ENCODE measurements around the gene CELF1.

CELF1 gene

GRCh38 chr11:47507563-47508239, 45.2 kb downstream of the CELF1 start:
- no peak for DNase-seq

- DNase-seq = no peak
Measured at GRCh38 chr11:47506795-47507562, 46.0 kb downstream of the CELF1 start.

GRCh38 chr11:47506373-47506772, 46.6 kb downstream of the CELF1 start:
- no peak for DNase-seq

DNA sequence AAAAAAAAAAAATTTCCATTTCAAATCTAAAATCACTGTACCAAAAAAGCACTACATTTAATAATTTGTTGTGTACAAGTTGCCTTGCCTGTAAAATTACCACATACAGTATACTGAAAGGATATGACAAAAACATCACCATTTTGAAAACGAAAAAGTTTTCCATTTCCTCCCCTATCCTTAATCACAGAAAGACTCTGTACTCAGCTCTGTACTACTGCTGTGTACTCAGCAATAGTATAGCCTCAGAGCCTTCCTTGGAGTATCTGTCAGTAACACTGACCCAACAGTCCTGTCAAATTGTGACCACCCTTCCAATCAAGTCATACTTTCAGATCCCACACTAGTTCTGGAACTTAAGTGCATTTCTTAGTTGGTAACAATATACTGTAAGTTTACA, 48.0 kb downstream of the CELF1 start:
- no peak for DNase-seq

DNA sequence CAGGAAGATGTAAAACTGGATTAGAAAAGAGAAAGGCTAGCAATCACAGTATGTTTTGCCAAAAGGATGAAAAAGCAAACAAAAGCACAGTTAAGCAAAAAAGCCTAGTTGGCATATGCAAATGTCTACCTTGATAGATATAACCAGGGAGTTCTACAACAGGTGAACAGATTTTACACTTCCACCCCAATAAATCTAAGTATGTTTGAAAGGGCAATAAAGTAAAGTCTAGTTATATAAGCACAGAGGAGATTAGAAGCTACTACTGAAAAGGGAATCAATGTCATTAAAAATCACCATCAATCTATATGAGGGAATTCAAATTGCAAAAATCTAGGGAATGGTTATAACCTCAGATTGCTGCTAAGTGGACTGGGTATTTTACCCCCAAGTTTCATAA, 49.7 kb downstream of the CELF1 start:
- no peak for DNase-seq

- DNase-seq = no peak
Measured at GRCh38 chr11:47502767-47503166, 50.2 kb downstream of the CELF1 start.

DNA sequence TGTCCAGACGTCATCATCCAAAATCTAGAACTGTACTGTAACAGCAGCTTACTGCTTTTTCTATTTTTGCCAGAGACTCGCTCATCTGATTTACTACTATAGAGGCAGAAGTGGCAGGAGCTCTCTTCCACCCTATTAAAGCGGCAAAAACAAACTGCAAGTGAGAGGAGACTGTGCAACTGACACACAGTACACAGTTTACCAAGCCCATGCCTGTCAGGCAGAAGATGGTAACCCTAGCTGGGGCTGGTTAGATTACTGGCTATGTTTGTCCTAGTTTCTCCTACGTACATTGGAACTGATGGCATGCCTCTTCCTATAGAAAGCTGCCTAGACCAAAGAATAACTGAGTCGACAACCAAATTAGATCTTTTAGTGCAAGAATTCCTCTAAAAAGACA, 51.8 kb downstream of the CELF1 start:
- DNase-seq = no peak

DNA sequence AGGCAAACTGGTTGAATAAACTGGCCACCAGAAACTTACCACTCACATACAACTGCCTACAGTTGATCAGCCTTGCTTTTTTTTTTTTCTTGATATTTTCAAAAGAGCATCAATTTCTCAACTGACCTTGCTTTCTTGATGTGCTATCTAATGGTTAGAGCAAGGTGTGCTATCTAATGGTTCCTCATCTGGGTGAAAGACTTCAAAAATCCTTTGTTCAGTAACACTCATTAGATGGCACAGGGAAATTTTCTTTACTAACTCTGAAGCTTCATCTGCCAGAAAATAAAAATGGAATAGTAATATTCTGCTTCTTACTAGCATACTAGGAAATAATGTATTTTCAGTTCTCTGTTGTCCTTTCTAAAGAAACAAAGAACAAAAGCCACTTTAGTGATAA, 52.8 kb downstream of the CELF1 start:
- no peak for DNase-seq

DNA sequence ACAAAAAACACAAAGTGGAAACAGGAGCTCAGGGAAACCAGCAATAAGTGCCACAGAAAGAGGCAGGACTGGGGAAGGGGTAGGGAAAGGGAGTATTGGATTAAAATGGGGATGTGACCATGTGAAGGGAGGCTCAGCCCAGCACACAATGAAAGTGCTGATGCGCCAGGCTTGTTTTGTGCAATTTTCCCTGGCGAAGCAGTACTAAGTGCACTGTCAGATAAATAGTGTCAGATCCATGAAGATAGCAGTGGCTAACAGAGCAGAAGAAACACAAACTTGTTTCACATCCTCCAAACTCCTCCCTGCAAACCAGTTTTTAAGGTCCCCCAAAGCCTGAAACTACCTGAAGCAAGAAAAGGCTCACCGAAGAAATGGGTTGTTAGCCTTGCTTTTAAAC, 53.3 kb downstream of the CELF1 start:
- no peak for DNase-seq

- no peak for DNase-seq
Measured at GRCh38 chr11:47499161-47499560, 53.8 kb downstream of the CELF1 start.

DNA sequence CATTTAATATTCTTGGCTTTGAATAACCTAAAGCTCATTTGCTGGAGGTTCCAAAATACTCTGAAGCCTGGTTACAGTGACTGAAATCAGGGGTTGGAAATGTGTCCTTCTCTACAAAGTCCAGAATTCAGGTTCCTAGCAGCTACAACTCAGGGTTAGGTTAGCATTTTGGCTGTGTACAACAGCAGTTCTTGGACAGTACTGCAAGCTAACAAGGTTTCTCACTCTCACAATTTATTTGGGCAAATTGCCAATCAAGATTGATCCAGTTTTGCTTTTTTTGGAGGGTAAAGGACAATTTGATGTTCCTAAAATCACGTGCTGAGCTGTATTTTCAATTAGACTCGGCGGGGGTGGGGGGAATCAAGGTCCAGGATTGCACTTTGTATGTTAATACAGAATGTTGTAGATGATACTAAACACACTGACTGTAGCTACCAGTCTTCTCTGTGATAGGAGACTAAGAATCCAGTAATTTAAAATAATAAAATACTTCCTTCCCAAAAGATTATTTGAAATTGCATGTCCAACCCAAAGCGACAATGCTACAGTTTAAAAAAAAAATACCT, 54.3 kb downstream of the CELF1 start:
- no peak for DNase-seq

DNA sequence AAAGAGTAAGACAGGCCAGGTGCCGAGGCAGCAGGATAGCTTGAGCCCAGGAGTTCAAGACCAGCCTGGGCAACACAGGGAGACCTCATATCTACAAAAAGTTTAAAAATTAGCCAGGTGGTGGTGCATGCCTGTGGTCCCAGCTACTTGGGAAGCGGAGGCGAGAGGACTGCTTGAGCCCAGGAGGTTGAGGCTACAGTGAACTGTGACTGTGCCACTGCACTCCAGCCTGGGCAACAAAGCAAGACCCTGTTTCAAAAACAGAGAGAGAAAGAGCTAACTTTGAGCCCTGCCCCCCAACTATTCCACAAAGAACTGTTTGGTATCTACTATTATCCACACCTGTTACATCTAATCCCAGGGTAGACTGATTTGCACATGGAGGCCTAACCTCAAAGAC, 54.8 kb downstream of the CELF1 start:
- DNase-seq = no peak

- DNase-seq = no peak
Measured at GRCh38 chr11:47496808-47497207, 56.1 kb downstream of the CELF1 start.

- DNase-seq = no peak
Measured at GRCh38 chr11:47495856-47496217, 57.1 kb downstream of the CELF1 start.

DNA sequence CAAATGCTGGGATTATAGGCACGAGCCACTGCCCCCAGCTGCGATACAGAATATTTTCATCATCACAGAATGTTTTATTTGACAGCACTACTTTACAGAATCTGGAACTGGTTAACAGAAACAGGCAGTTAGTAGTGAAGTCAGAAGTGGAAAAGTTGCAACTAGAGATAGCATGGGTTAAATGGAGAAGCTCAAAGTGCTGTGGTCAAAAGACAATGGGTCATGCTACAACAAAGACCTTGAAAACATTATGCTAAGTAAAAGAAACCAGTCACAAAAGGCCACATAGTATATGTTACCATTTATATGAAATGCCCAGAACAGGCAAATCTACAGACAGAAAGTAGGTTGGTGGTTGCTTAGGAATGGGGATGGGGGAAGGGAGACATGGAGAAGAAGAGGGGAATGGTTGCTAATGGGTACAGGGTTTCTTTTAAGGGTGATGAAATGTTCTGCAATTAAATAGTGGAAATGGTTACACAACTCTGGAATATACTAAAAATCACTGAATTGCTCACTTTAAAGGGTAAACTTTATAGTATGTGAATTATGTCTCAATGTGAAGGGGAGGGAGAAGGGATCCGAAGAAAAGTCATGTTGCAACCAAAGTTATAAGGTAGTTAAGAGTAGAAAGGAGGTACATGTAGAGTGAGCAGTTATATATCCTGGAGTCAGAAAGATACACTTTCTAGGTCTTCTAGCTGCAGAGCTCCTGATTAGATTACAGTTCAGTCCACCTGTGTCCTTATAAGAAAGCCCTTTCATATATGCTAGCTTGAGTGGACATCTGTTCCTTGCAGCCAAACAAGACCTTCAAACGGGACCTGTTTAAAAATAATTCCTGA, 57.7 kb downstream of the CELF1 start:
- DNase-seq = no peak

GRCh38 chr11:47489395-47489755, 63.6 kb downstream of the CELF1 start:
- no peak for DNase-seq

GRCh38 chr11:47488674-47489394, 64.1 kb downstream of the CELF1 start:
- no peak for DNase-seq

GRCh38 chr11:47488111-47488510, 64.8 kb downstream of the CELF1 start:
- no peak for DNase-seq

GRCh38 chr11:47487421-47487820, 65.5 kb downstream of the CELF1 start:
- DNase-seq = no peak

- DNase-seq = no peak
Measured at GRCh38 chr11:47485107-47485506, 67.8 kb downstream of the CELF1 start.

GRCh38 chr11:47483457-47483856, 69.5 kb downstream of the CELF1 start:
- no peak for DNase-seq

GRCh38 chr11:47480762-47481161, 72.2 kb downstream of the CELF1 start:
- DNase-seq = no peak
